GM23338 (cell line): ENCODE measurements around the gene DTHD1. TPM values are rescaled to one million over a fixed set of nuclear protein-coding genes. Genes with fewer than 3 reads are reported as not detected.
A peak's percentile ranks its signal among the peaks of the same experiment; 100 is the strongest.

Source experiments
- ATAC-seq: fragments of 200-7000 bp; cut with Tn5 transposase; 3 replicates; pipeline ENCODE4 v1.9.1; 2020
- DNase-seq: peaks from one replicate; pipeline ENCODE4 v3.0.0-alpha.2; 2015; ENCODE audit warnings: low spot score
- H2AFZ ChIP-seq: fragments of 200-600 bp; sonication (generic); 2 replicates; pipeline ENCODE4 v1.8.0; 2016; ENCODE audit warnings: antibody characterized with exemption, mild to moderate bottlenecking, moderate library complexity
- H3F3A ChIP-seq: fragments of 200-600 bp; sonication (generic); replicated peaks from 2 replicates; pipeline ENCODE4 v1.8.0; 2017; ENCODE audit warnings: antibody characterized with exemption, mixed run types, low read depth
- H3K27ac ChIP-seq: fragments of 200-600 bp; sonication (generic); 2 replicates; pipeline ENCODE4 v1.6.1; 2016; ENCODE audit warnings: low read depth
- H3K27me3 ChIP-seq: fragments of 200-600 bp; sonication (generic); 2 replicates; pipeline ENCODE4 v1.8.0; 2016; ENCODE audit warnings: mild to moderate bottlenecking, mixed run types, moderate library complexity; ENCODE audit not compliant: insufficient read depth
- H3K36me3 ChIP-seq: fragments of 200-600 bp; sonication (generic); 2 replicates; pipeline ENCODE4 v1.8.0; 2016; ENCODE audit warnings: mild to moderate bottlenecking; ENCODE audit not compliant: insufficient read depth
- H3K4me1 ChIP-seq: fragments of 200-600 bp; sonication (generic); 2 replicates; pipeline ENCODE4 v1.8.0; 2016; ENCODE audit warnings: mild to moderate bottlenecking, moderate library complexity; ENCODE audit not compliant: insufficient read depth
- H3K4me2 ChIP-seq: fragments of 200-600 bp; sonication (generic); 2 replicates; pipeline ENCODE4 v1.7.1; 2017; ENCODE audit warnings: mixed run types
- H3K4me3 ChIP-seq: fragments of 200-600 bp; sonication (generic); 2 replicates; pipeline ENCODE4 v1.6.1; 2016; ENCODE audit warnings: mixed run types
- H3K79me2 ChIP-seq: fragments of 200-600 bp; sonication (generic); replicated peaks from 2 replicates; pipeline ENCODE4 v1.8.0; 2017; ENCODE audit warnings: mild to moderate bottlenecking; ENCODE audit not compliant: insufficient read depth
- H3K9me2 ChIP-seq: fragments of 200-600 bp; sonication (generic); 2 replicates; pipeline ENCODE4 v1.8.0; 2017; ENCODE audit not compliant: insufficient read depth
- H4K20me1 ChIP-seq: fragments of 200-600 bp; sonication (generic); replicated peaks from 2 replicates; pipeline ENCODE4 v1.8.0; 2017; ENCODE audit warnings: mild to moderate bottlenecking; ENCODE audit not compliant: insufficient read depth
- H3K27ac Mint-ChIP-seq: 2 replicates; pipeline ENCODE4 v1.8.0; 2020; ENCODE audit warnings: inconsistent platforms, mild to moderate bottlenecking, moderate library complexity, mixed read lengths
- H3K27me3 Mint-ChIP-seq: 3 replicates; pipeline ENCODE4 v1.8.0; 2022; ENCODE audit warnings: low read depth, mild to moderate bottlenecking, moderate library complexity, mixed read lengths, inconsistent platforms; ENCODE audit not compliant: insufficient read depth, poor library complexity
- H3K36me3 Mint-ChIP-seq: 3 replicates; pipeline ENCODE4 v1.8.0; 2021; ENCODE audit warnings: low read depth, mild to moderate bottlenecking, inconsistent platforms, moderate library complexity, mixed read lengths
- H3K4me1 Mint-ChIP-seq: 3 replicates; pipeline ENCODE4 v1.8.0; 2020; ENCODE audit warnings: mild to moderate bottlenecking, inconsistent platforms, mixed read lengths
- H3K4me3 Mint-ChIP-seq: 3 replicates; pipeline ENCODE4 v1.8.0; 2021; ENCODE audit warnings: moderate library complexity, mild to moderate bottlenecking, inconsistent platforms, mixed read lengths
- H3K9me3 Mint-ChIP-seq: 3 replicates; pipeline ENCODE4 v1.8.0; 2020; ENCODE audit warnings: moderate library complexity, mild to moderate bottlenecking, inconsistent platforms, mixed read lengths
- CREB1 ChIP-seq: fragments of 250-450 bp; sonication (Bioruptor Pico); IDR thresholded peaks from 2 replicates; pipeline ENCODE4 v1.5.0; 2020; ENCODE audit warnings: low read depth, mild to moderate bottlenecking, moderate library complexity
- CTCF ChIP-seq, 2 experiments: fragments of 200-600 bp in 1 of 2; sonication (generic) in 1 of 2; conservative IDR thresholded peaks; 2 replicates each; pipeline versions ENCODE4 v1.5.1 to v1.6.1; 2016 to 2017; ENCODE audit warnings: antibody characterized with exemption in 2 of 2, low read depth in 2 of 2, mild to moderate bottlenecking in 2 of 2, moderate library complexity in 1 of 2
- ETS1 ChIP-seq: IDR thresholded peaks from 2 replicates; pipeline ENCODE4 v1.6.1; 2016; ENCODE audit warnings: antibody characterized with exemption
- EZH2phosphoT487 ChIP-seq: fragments of 200-600 bp; sonication (generic); IDR thresholded peaks from one replicate; pipeline ENCODE4 v1.8.1; 2018; ENCODE audit warnings: antibody characterized with exemption; ENCODE audit not compliant: unreplicated experiment
- JUNB ChIP-seq: IDR thresholded peaks from one replicate; pipeline ENCODE4 v1.6.1; 2016; ENCODE audit warnings: antibody characterized with exemption; ENCODE audit not compliant: unreplicated experiment
- NANOG ChIP-seq: IDR thresholded peaks from 2 replicates; pipeline ENCODE4 v1.6.1; 2016; ENCODE audit warnings: antibody characterized with exemption, borderline replicate concordance
- REST ChIP-seq: IDR thresholded peaks from one replicate; pipeline ENCODE4 v1.6.1; 2018; ENCODE audit warnings: antibody characterized with exemption; ENCODE audit not compliant: unreplicated experiment
- STAT1 ChIP-seq: IDR thresholded peaks from one replicate; pipeline ENCODE4 v1.6.1; 2016; ENCODE audit warnings: antibody characterized with exemption; ENCODE audit not compliant: unreplicated experiment
- ZNF114 ChIP-seq: fragments of 250-450 bp; sonication (Bioruptor Pico); IDR thresholded peaks from 2 replicates; pipeline ENCODE4 v1.5.0; 2020; ENCODE audit warnings: mild to moderate bottlenecking, moderate library complexity
- ZNF331 ChIP-seq: fragments of 250-450 bp; sonication (Bioruptor Pico); IDR thresholded peaks from 2 replicates; pipeline ENCODE4 v1.5.0; 2020; ENCODE audit warnings: low read depth, mild to moderate bottlenecking, moderate library complexity
- polyA plus RNA-seq: library from polyadenylated mRNA; unstranded; fragments of >200 nt; fragmentation: Nextera tagmentation; extraction: Ambion mirVana; gene quantifications from 2 replicates; pipeline ENCODE4 v1.2.1, GENCODE V29; 2016
- total RNA-seq: library from RNA; depleted of rRNA; stranded (reverse); fragments of >200 nt; shearing (Covaris generic); gene quantifications from 2 replicates; pipeline ENCODE4 v1.2.3, GENCODE V29; 2014

The DTHD1 gene
- total and polyA plus RNA-seq, 2 experiments from 2014 or later = not detected

- H3K4me1 Mint-ChIP-seq = peaks cover 5% of the 10 kb centered on the region; the same call in 2 of the 3 replicates
- no peaks in the 10 kb centered on the region for H3K27me3 ChIP-seq
- peak; percentile 94 for ATAC-seq
- peak in 1 of 2 experiments; percentile 24; a peak in 1 of 4 replicates for TF ChIP-seq CTCF (conservative IDR thresholded peaks at IDR 0.05; ENCODE audit: low read depth in 2 of 2)
- no peak for TF ChIP-seq STAT1
- no peak for TF ChIP-seq CREB1
- TF ChIP-seq ZNF114 (CRISPR knock-in tag) = no peak
- no peak for TF ChIP-seq JUNB
- H3K9me3 Mint-ChIP-seq = no peaks in the 10 kb centered on the region
- H3K27ac ChIP-seq = no peak overlapping the region
- no peaks in the 10 kb centered on the region for H3K4me1 ChIP-seq
- no peaks in the 10 kb centered on the region for H3K36me3 ChIP-seq
- no peaks in the 10 kb centered on the region for H4K20me1 ChIP-seq
- no peak overlapping the region for H3K4me2 ChIP-seq
- no peak overlapping the region for H3K27ac Mint-ChIP-seq
- peak; percentile 30 for DNase-seq
- no peak overlapping the region for H3K4me3 ChIP-seq
- H3F3A ChIP-seq = no peaks in the 10 kb centered on the region
- no peaks in the 10 kb centered on the region for H3K27me3 Mint-ChIP-seq
- no peaks in the 10 kb centered on the region for H3K9me2 ChIP-seq
- no peak overlapping the region for H3K4me3 Mint-ChIP-seq
- no peaks in the 10 kb centered on the region for H3K79me2 ChIP-seq
- peak overlapping the region; percentile 80; the same call in 1 of the 2 replicates for H2AFZ ChIP-seq
- H3K36me3 Mint-ChIP-seq = no peaks in the 10 kb centered on the region
Measured at GRCh38 chr4:36280555-36280954, 861 bp upstream of the DTHD1 start.

GRCh38 chr4:36282503-36283030 is 1.2 kb downstream of the DTHD1 start:
- H3F3A ChIP-seq = no peaks in the 10 kb centered on the region
- ATAC-seq (no peak), DNase-seq (no peak)
- H3K4me2 ChIP-seq = no peak overlapping the region
- H3K36me3 Mint-ChIP-seq = no peaks in the 10 kb centered on the region
- H3K4me3 ChIP-seq = no peak overlapping the region
- no peak overlapping the region for H2AFZ ChIP-seq
- no peaks in the 10 kb centered on the region for H3K9me3 Mint-ChIP-seq
- TF ChIP-seq NANOG (no peak), STAT1 (no peak)
- peaks cover 5% of the 10 kb centered on the region; the same call in 2 of the 3 replicates for H3K4me1 Mint-ChIP-seq
- H3K36me3 ChIP-seq = no peaks in the 10 kb centered on the region
- H3K79me2 ChIP-seq = no peaks in the 10 kb centered on the region
- H3K9me2 ChIP-seq = no peaks in the 10 kb centered on the region
- H4K20me1 ChIP-seq = no peaks in the 10 kb centered on the region
- H3K4me1 ChIP-seq = no peaks in the 10 kb centered on the region
- H3K27ac ChIP-seq = no peak overlapping the region
- no peaks in the 10 kb centered on the region for H3K27me3 ChIP-seq
- H3K4me3 Mint-ChIP-seq = no peak overlapping the region
- no peaks in the 10 kb centered on the region for H3K27me3 Mint-ChIP-seq
- H3K27ac Mint-ChIP-seq = no peak overlapping the region

- DNase-seq (no peak), ATAC-seq (no peak)
- Mint-ChIP-seq H3K4me3 (no peak overlapping the region), H3K9me3 (no peaks in the 10 kb centered on the region), H3K27ac (no peak overlapping the region), H3K27me3 (no peaks in the 10 kb centered on the region), H3K4me1 (peaks cover 5% of the 10 kb centered on the region; the same call in 2 of the 3 replicates), H3K36me3 (no peaks in the 10 kb centered on the region)
- Histone ChIP-seq H3K79me2 (no peaks in the 10 kb centered on the region), H3K27me3 (no peaks in the 10 kb centered on the region), H4K20me1 (no peaks in the 10 kb centered on the region), H3K36me3 (no peaks in the 10 kb centered on the region), H3K9me2 (no peaks in the 10 kb centered on the region), H3F3A (no peaks in the 10 kb centered on the region), H3K4me2 (no peak overlapping the region), H3K4me1 (no peaks in the 10 kb centered on the region), H3K4me3 (no peak overlapping the region), H2AFZ (no peak overlapping the region), H3K27ac (no peak overlapping the region)
- TF ChIP-seq ETS1 (no peak), JUNB (no peak), EZH2phosphoT487 (no peak), REST (no peak), CTCF (conservative IDR thresholded peaks at IDR 0.05; ENCODE audit: low read depth in 2 of 2) (no peak), ZNF114 (CRISPR knock-in tag) (no peak), STAT1 (no peak), ZNF331 (CRISPR knock-in tag) (no peak)
Measured at GRCh38 chr4:36283912-36284465, 2.6 kb downstream of the DTHD1 start.
